ENCODE measurements around the gene CNPY1. TPM values are rescaled to one million over a fixed set of nuclear protein-coding genes. Genes with fewer than 3 reads are reported as not detected.

The CNPY1 gene
- polyA plus RNA-seq, 1 donor from 2014 or later: 0.36 TPM

- no peak overlapping the region for H3K27ac ChIP-seq (ENCODE audit: low read length)
- H3K79me2 ChIP-seq (replicated peaks; ENCODE audit: insufficient read depth, low read length): no peaks in the 10 kb centered on the region
- no peaks in the 10 kb centered on the region for H3K9me2 ChIP-seq (ENCODE audit: insufficient read depth, low read length)
- no peaks in the 10 kb centered on the region for H3K9me3 ChIP-seq (ENCODE audit: low read length)
- H3K4me3 ChIP-seq (ENCODE audit: low read length): no peak overlapping the region
- no peak overlapping the region for H3K4me2 ChIP-seq (ENCODE audit: low read length)
- no peak for TF ChIP-seq REST (IDR thresholded peaks at IDR 0.05; ENCODE audit: borderline replicate concordance)
- no peak for TF ChIP-seq RAD21 (conservative IDR thresholded peaks at IDR 0.05)
- no peak for TF ChIP-seq MXI1 (conservative IDR thresholded peaks at IDR 0.05; ENCODE audit: poor library complexity, severe bottlenecking)
- TF ChIP-seq TAF1 (IDR thresholded peaks at IDR 0.05; ENCODE audit: low read depth): no peak
- TF ChIP-seq EZH2 (IDR thresholded peaks at IDR 0.05; ENCODE audit: borderline replicate concordance, insufficient read depth, low read length, poor library complexity, severe bottlenecking): no peak
- no peak for TF ChIP-seq POLR2AphosphoS5 (IDR thresholded peaks at IDR 0.05)
- TF ChIP-seq CTCF (IDR thresholded peaks at IDR 0.05; ENCODE audit: poor library complexity, severe bottlenecking): no peak
- no peak for TF ChIP-seq SMC3 (conservative IDR thresholded peaks at IDR 0.05; ENCODE audit: poor library complexity)
- TF ChIP-seq EP300 (conservative IDR thresholded peaks at IDR 0.05; ENCODE audit: poor library complexity, severe bottlenecking): no peak
- no peaks in the 10 kb centered on the region for H3F3A ChIP-seq (ENCODE audit: insufficient read depth, low read length, poor library complexity, severe bottlenecking)
- no peaks in the 10 kb centered on the region for H4K20me1 ChIP-seq (ENCODE audit: insufficient read depth)
- no peaks in the 10 kb centered on the region for H3K36me3 ChIP-seq (ENCODE audit: insufficient read depth, low read length)
- H2AFZ ChIP-seq (ENCODE audit: low read depth, low read length): no peak overlapping the region
- H3K9ac ChIP-seq (ENCODE audit: low read length): no peak overlapping the region
- no peaks in the 10 kb centered on the region for H3K27me3 ChIP-seq (ENCODE audit: insufficient read depth, low read depth, low read length)
These were observed 41.1 kb upstream of the CNPY1 start for GRCh38 chr7:155587486-155587885.

GRCh38 chr7:155586843-155587440, 40.6 kb upstream of the CNPY1 start:
- H3K9me2 ChIP-seq (ENCODE audit: insufficient read depth, low read length): no peaks in the 10 kb centered on the region
- no peaks in the 10 kb centered on the region for H3K79me2 ChIP-seq (replicated peaks; ENCODE audit: insufficient read depth, low read length)
- no peak overlapping the region for H3K4me3 ChIP-seq (ENCODE audit: low read length)
- TF ChIP-seq REST (IDR thresholded peaks at IDR 0.05; ENCODE audit: borderline replicate concordance): no peak
- TF ChIP-seq EP300 (conservative IDR thresholded peaks at IDR 0.05; ENCODE audit: poor library complexity, severe bottlenecking): no peak
- TF ChIP-seq POLR2AphosphoS5 (IDR thresholded peaks at IDR 0.05): no peak
- no peak for TF ChIP-seq RAD21 (conservative IDR thresholded peaks at IDR 0.05)
- no peak for TF ChIP-seq TAF1 (IDR thresholded peaks at IDR 0.05; ENCODE audit: low read depth)
- no peak for TF ChIP-seq MXI1 (conservative IDR thresholded peaks at IDR 0.05; ENCODE audit: poor library complexity, severe bottlenecking)
- TF ChIP-seq EZH2 (IDR thresholded peaks at IDR 0.05; ENCODE audit: borderline replicate concordance, insufficient read depth, low read length, poor library complexity, severe bottlenecking): no peak
- no peak for TF ChIP-seq CTCF (IDR thresholded peaks at IDR 0.05; ENCODE audit: poor library complexity, severe bottlenecking)
- TF ChIP-seq SMC3 (conservative IDR thresholded peaks at IDR 0.05; ENCODE audit: poor library complexity): no peak
- no peak overlapping the region for H2AFZ ChIP-seq (ENCODE audit: low read depth, low read length)
- H3K36me3 ChIP-seq (ENCODE audit: insufficient read depth, low read length): no peaks in the 10 kb centered on the region
- no peaks in the 10 kb centered on the region for H3F3A ChIP-seq (ENCODE audit: insufficient read depth, low read length, poor library complexity, severe bottlenecking)
- H4K20me1 ChIP-seq (ENCODE audit: insufficient read depth): no peaks in the 10 kb centered on the region
- H3K27me3 ChIP-seq (ENCODE audit: insufficient read depth, low read depth, low read length): no peaks in the 10 kb centered on the region
- no peak overlapping the region for H3K27ac ChIP-seq (ENCODE audit: low read length)
- H3K9me3 ChIP-seq (ENCODE audit: low read length): no peaks in the 10 kb centered on the region
- no peak overlapping the region for H3K9ac ChIP-seq (ENCODE audit: low read length)
- H3K4me2 ChIP-seq (ENCODE audit: low read length): no peak overlapping the region
